HCT116 (cell line): Measurements from ENCODE around the gene OTOP2.

Experiments
- EZH2 ChIP-seq: fragments of 200-600 bp; sonication (generic); IDR thresholded peaks from 2 replicates; pipeline ENCODE4 v1.6.1; 2017; ENCODE audit warnings: antibody characterized with exemption, mixed run types
- EZH2phosphoT487 ChIP-seq: fragments of 200-600 bp; IDR thresholded peaks from 2 replicates; pipeline ENCODE4 v1.6.1; 2018; ENCODE audit warnings: antibody characterized with exemption, borderline replicate concordance
- FOSL1 ChIP-seq: IDR thresholded peaks from 2 replicates; pipeline ENCODE4 v1.6.1; 2012; ENCODE audit warnings: low read depth
- MAX ChIP-seq: IDR thresholded peaks from 2 replicates; pipeline ENCODE4 v1.6.1; 2012
- POLR2A ChIP-seq: IDR thresholded peaks from 2 replicates; pipeline ENCODE4 v1.7.0; 2011; ENCODE audit warnings: borderline replicate concordance; ENCODE audit not compliant: insufficient read depth, insufficient read length; ENCODE audit errors: extremely low read depth
- POLR2AphosphoS5 ChIP-seq: IDR thresholded peaks from 2 replicates; pipeline ENCODE4 v1.6.1; 2011; ENCODE audit warnings: mild to moderate bottlenecking, low read depth, low read length, moderate library complexity
- RAD21 ChIP-seq: IDR thresholded peaks from 2 replicates; pipeline ENCODE4 v1.6.1; 2012; ENCODE audit warnings: low read depth, mild to moderate bottlenecking
- YY1 ChIP-seq: IDR thresholded peaks from 2 replicates; pipeline ENCODE4 v1.6.1; 2011; ENCODE audit warnings: low read length, low read depth, moderate library complexity, mild to moderate bottlenecking; ENCODE audit not compliant: insufficient replicate concordance; ENCODE audit errors: extremely low read depth
- ZFX ChIP-seq: fragments of 450-650 bp; IDR thresholded peaks from 2 replicates; pipeline ENCODE4 v1.6.1; 2017
- TF ChIP-seq, protein P1 (sequence below), 3 experiments: fragments of 200-600 bp in 1 of 3; sonication (generic) in 1 of 3; IDR thresholded peaks in 2 of 3; conservative IDR thresholded peaks in 1 of 3; 2 replicates each; pipeline ENCODE4 v1.5.1; 2012 to 2017; ENCODE audit warnings: low read depth in 2 of 3, low read length in 2 of 3, antibody characterized with exemption in 1 of 3, borderline replicate concordance in 1 of 3, control low read depth in 1 of 3, mild to moderate bottlenecking in 1 of 3, mixed read lengths in 1 of 3, mixed run types in 1 of 3, moderate library complexity in 1 of 3; ENCODE audit not compliant: insufficient read depth in 1 of 3
- TF ChIP-seq, protein P2 (sequence below): IDR thresholded peaks from 2 replicates; pipeline ENCODE4 v1.6.1; 2012; ENCODE audit warnings: low read depth

DNA sequence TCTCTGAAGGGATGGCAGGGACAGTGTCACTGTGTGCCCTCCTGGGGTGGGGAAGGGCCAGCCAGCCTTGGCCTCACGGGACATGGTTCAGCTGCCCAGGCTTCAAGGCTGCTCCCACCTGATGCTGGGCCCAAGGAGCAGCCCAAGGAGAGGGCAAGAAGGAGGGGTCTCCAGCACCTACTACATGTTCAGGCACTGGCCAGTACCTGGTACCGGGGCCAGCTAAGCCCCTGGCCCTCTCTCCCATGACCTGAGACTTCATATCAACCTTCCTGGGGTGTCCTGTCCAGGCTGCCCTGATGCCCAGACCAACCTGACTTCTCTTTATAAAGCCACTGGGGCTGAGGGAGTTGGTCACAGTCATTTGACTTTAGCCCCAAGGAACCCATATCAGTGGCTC, 2.3 kb upstream of the OTOP2 start:
- TF ChIP-seq, protein P1, sequence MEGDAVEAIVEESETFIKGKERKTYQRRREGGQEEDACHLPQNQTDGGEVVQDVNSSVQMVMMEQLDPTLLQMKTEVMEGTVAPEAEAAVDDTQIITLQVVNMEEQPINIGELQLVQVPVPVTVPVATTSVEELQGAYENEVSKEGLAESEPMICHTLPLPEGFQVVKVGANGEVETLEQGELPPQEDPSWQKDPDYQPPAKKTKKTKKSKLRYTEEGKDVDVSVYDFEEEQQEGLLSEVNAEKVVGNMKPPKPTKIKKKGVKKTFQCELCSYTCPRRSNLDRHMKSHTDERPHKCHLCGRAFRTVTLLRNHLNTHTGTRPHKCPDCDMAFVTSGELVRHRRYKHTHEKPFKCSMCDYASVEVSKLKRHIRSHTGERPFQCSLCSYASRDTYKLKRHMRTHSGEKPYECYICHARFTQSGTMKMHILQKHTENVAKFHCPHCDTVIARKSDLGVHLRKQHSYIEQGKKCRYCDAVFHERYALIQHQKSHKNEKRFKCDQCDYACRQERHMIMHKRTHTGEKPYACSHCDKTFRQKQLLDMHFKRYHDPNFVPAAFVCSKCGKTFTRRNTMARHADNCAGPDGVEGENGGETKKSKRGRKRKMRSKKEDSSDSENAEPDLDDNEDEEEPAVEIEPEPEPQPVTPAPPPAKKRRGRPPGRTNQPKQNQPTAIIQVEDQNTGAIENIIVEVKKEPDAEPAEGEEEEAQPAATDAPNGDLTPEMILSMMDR (IDR thresholded peaks at IDR 0.05 in 2 of 3, conservative IDR thresholded peaks at IDR 0.05 in 1 of 3; ENCODE audit: borderline replicate concordance in 1 of 3, insufficient read depth in 1 of 3, low read depth in 2 of 3, low read length in 2 of 3) = no peak
- TF ChIP-seq FOSL1 (no peak), MAX (no peak), EZH2phosphoT487 (no peak), EZH2 (no peak), POLR2AphosphoS5 (no peak), RAD21 (no peak), POLR2A (no peak), ZFX (no peak), YY1 (no peak)
- TF ChIP-seq, protein P2, sequence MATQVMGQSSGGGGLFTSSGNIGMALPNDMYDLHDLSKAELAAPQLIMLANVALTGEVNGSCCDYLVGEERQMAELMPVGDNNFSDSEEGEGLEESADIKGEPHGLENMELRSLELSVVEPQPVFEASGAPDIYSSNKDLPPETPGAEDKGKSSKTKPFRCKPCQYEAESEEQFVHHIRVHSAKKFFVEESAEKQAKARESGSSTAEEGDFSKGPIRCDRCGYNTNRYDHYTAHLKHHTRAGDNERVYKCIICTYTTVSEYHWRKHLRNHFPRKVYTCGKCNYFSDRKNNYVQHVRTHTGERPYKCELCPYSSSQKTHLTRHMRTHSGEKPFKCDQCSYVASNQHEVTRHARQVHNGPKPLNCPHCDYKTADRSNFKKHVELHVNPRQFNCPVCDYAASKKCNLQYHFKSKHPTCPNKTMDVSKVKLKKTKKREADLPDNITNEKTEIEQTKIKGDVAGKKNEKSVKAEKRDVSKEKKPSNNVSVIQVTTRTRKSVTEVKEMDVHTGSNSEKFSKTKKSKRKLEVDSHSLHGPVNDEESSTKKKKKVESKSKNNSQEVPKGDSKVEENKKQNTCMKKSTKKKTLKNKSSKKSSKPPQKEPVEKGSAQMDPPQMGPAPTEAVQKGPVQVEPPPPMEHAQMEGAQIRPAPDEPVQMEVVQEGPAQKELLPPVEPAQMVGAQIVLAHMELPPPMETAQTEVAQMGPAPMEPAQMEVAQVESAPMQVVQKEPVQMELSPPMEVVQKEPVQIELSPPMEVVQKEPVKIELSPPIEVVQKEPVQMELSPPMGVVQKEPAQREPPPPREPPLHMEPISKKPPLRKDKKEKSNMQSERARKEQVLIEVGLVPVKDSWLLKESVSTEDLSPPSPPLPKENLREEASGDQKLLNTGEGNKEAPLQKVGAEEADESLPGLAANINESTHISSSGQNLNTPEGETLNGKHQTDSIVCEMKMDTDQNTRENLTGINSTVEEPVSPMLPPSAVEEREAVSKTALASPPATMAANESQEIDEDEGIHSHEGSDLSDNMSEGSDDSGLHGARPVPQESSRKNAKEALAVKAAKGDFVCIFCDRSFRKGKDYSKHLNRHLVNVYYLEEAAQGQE = no peak
